Activated T-helper 1 cell treated with anti-CD3 and anti-CD28 coated beads, Interleukin-12 subunit alpha, Interleukin-12 subunit beta, Interleukin-2, Interleukin-4 antibody, amounts not matched to agents 30 ng/mL and 10 ng/mL and 1 ng/mL, durations not matched to agents 14 hours and 24 hours and 36 hours (primary cell): Measurements from ENCODE around the gene ADAMTS12. TPM values are rescaled to one million over a fixed set of nuclear protein-coding genes. Genes with fewer than 3 reads are reported as not detected.

Experiments
- DNase-seq: peaks from one replicate; pipeline ENCODE4 v3.0.0; 2021; ENCODE audit warnings: low spot score
- H3K27ac Mint-ChIP-seq: one replicate; pipeline ENCODE4 v1.8.0; 2021; ENCODE audit warnings: mild to moderate bottlenecking, mixed read lengths
- H3K27me3 Mint-ChIP-seq: one replicate; pipeline ENCODE4 v1.8.0; 2022; ENCODE audit warnings: mild to moderate bottlenecking, moderate library complexity, mixed read lengths; ENCODE audit not compliant: insufficient read depth
- H3K36me3 Mint-ChIP-seq: one replicate; pipeline ENCODE4 v1.8.0; 2021; ENCODE audit warnings: low read depth, mixed read lengths
- H3K4me1 Mint-ChIP-seq: one replicate; pipeline ENCODE4 v1.8.0; 2021; ENCODE audit warnings: low read depth, mixed read lengths
- H3K4me3 Mint-ChIP-seq: one replicate; pipeline ENCODE4 v1.8.0; 2021; ENCODE audit warnings: mild to moderate bottlenecking, moderate library complexity, mixed read lengths
- H3K9me3 Mint-ChIP-seq: one replicate; pipeline ENCODE4 v1.8.0; 2021; ENCODE audit warnings: mixed read lengths
- intact Hi-C: fragments of 100-400 bp; cut with micrococcal nuclease; formaldehyde crosslinking; loops from one replicate; pipeline ENCODE4 v1.15.1; 2024
- total RNA-seq: library from RNA; stranded (reverse); gene quantifications from 2 replicates; pipeline ENCODE4 v1.2.3, GENCODE V29; 2022

The ADAMTS12 gene
- total RNA-seq, 1 donor from 2014 or later = not detected

GRCh38 chr5:33657804-33658440, 233.9 kb downstream of the ADAMTS12 start:
- Mint-ChIP-seq H3K27ac (no peak overlapping the region), H3K36me3 (no peaks in the 10 kb centered on the region), H3K4me1 (no peaks in the 10 kb centered on the region), H3K9me3 (no peaks in the 10 kb centered on the region), H3K4me3 (no peak overlapping the region), H3K27me3 (peaks cover 2% of the 10 kb centered on the region)
- intact Hi-C loops = no loop called here
- no peak for DNase-seq

- DNase-seq = no peak
- no peaks in the 10 kb centered on the region for H3K36me3 Mint-ChIP-seq
- H3K27ac Mint-ChIP-seq = no peak overlapping the region
- intact Hi-C loops = no loop called here
- peaks cover 2% of the 10 kb centered on the region for H3K27me3 Mint-ChIP-seq
- no peak overlapping the region for H3K4me3 Mint-ChIP-seq
- no peaks in the 10 kb centered on the region for H3K4me1 Mint-ChIP-seq
- H3K9me3 Mint-ChIP-seq = no peaks in the 10 kb centered on the region
These were observed 234.6 kb downstream of the ADAMTS12 start for GRCh38 chr5:33657176-33657575.

- DNase-seq = no peak
- no peaks in the 10 kb centered on the region for H3K9me3 Mint-ChIP-seq
- no peak overlapping the region for H3K27ac Mint-ChIP-seq
- peaks cover 3% of the 10 kb centered on the region for H3K27me3 Mint-ChIP-seq
- no peak overlapping the region for H3K4me3 Mint-ChIP-seq
- no peaks in the 10 kb centered on the region for H3K4me1 Mint-ChIP-seq
- intact Hi-C loops = no loop called here
- H3K36me3 Mint-ChIP-seq = no peaks in the 10 kb centered on the region
These were observed 240.9 kb downstream of the ADAMTS12 start for GRCh38 chr5:33650911-33651310.

GRCh38 chr5:33649549-33650482, 242.0 kb downstream of the ADAMTS12 start:
- Mint-ChIP-seq H3K27me3 (peaks cover 3% of the 10 kb centered on the region), H3K4me3 (no peak overlapping the region), H3K36me3 (no peaks in the 10 kb centered on the region), H3K9me3 (peaks cover 4% of the 10 kb centered on the region), H3K4me1 (no peaks in the 10 kb centered on the region), H3K27ac (no peak overlapping the region)
- DNase-seq = no peak
- intact Hi-C loops = no loop called here

GRCh38 chr5:33641744-33642505, 249.9 kb downstream of the ADAMTS12 start:
- no peak overlapping the region for H3K27ac Mint-ChIP-seq
- peaks cover 8% of the 10 kb centered on the region for H3K9me3 Mint-ChIP-seq
- no peaks in the 10 kb centered on the region for H3K27me3 Mint-ChIP-seq
- H3K4me3 Mint-ChIP-seq = no peak overlapping the region
- no peaks in the 10 kb centered on the region for H3K4me1 Mint-ChIP-seq
- intact Hi-C loops = no loop called here
- DNase-seq = no peak
- H3K36me3 Mint-ChIP-seq = no peaks in the 10 kb centered on the region

- Mint-ChIP-seq H3K4me1 (no peaks in the 10 kb centered on the region), H3K36me3 (no peaks in the 10 kb centered on the region), H3K27ac (no peak overlapping the region), H3K27me3 (no peaks in the 10 kb centered on the region), H3K9me3 (peaks cover 5% of the 10 kb centered on the region), H3K4me3 (no peak overlapping the region)
- intact Hi-C loops = no loop called here
- no peak for DNase-seq
These were observed 252.3 kb downstream of the ADAMTS12 start for GRCh38 chr5:33639474-33639873.

GRCh38 chr5:33637011-33637410, 254.8 kb downstream of the ADAMTS12 start:
- no peaks in the 10 kb centered on the region for H3K36me3 Mint-ChIP-seq
- H3K4me1 Mint-ChIP-seq = no peaks in the 10 kb centered on the region
- H3K27me3 Mint-ChIP-seq = no peaks in the 10 kb centered on the region
- intact Hi-C loops = no loop called here
- H3K9me3 Mint-ChIP-seq = no peaks in the 10 kb centered on the region
- DNase-seq = no peak
- H3K27ac Mint-ChIP-seq = no peak overlapping the region
- no peak overlapping the region for H3K4me3 Mint-ChIP-seq

GRCh38 chr5:33635582-33635981, 256.2 kb downstream of the ADAMTS12 start:
- Mint-ChIP-seq H3K36me3 (no peaks in the 10 kb centered on the region), H3K27me3 (no peaks in the 10 kb centered on the region), H3K27ac (no peak overlapping the region), H3K9me3 (no peaks in the 10 kb centered on the region), H3K4me3 (no peak overlapping the region), H3K4me1 (no peaks in the 10 kb centered on the region)
- DNase-seq = no peak
- intact Hi-C loops = no loop called here

GRCh38 chr5:33633699-33634098, 258.1 kb downstream of the ADAMTS12 start:
- H3K27ac Mint-ChIP-seq = no peak overlapping the region
- H3K36me3 Mint-ChIP-seq = no peaks in the 10 kb centered on the region
- H3K9me3 Mint-ChIP-seq = no peaks in the 10 kb centered on the region
- no peak for DNase-seq
- intact Hi-C loops = no loop called here
- H3K27me3 Mint-ChIP-seq = no peaks in the 10 kb centered on the region
- no peaks in the 10 kb centered on the region for H3K4me1 Mint-ChIP-seq
- H3K4me3 Mint-ChIP-seq = no peak overlapping the region

- Mint-ChIP-seq H3K36me3 (no peaks in the 10 kb centered on the region), H3K4me3 (no peak overlapping the region), H3K27me3 (no peaks in the 10 kb centered on the region), H3K27ac (no peak overlapping the region), H3K4me1 (no peaks in the 10 kb centered on the region), H3K9me3 (no peaks in the 10 kb centered on the region)
- intact Hi-C loops = no loop called here
- DNase-seq = no peak
These were observed 260.0 kb downstream of the ADAMTS12 start for GRCh38 chr5:33631786-33632185.

- DNase-seq = no peak
- intact Hi-C loops = no loop called here
- no peaks in the 10 kb centered on the region for H3K4me1 Mint-ChIP-seq
- H3K36me3 Mint-ChIP-seq = no peaks in the 10 kb centered on the region
- no peaks in the 10 kb centered on the region for H3K27me3 Mint-ChIP-seq
- no peak overlapping the region for H3K27ac Mint-ChIP-seq
- no peak overlapping the region for H3K4me3 Mint-ChIP-seq
- no peaks in the 10 kb centered on the region for H3K9me3 Mint-ChIP-seq
These were observed 260.7 kb downstream of the ADAMTS12 start for GRCh38 chr5:33631139-33631538.

GRCh38 chr5:33629999-33630398, 261.8 kb downstream of the ADAMTS12 start:
- intact Hi-C loops = no loop called here
- no peaks in the 10 kb centered on the region for H3K4me1 Mint-ChIP-seq
- no peak for DNase-seq
- H3K4me3 Mint-ChIP-seq = no peak overlapping the region
- no peaks in the 10 kb centered on the region for H3K9me3 Mint-ChIP-seq
- no peaks in the 10 kb centered on the region for H3K36me3 Mint-ChIP-seq
- H3K27me3 Mint-ChIP-seq = no peaks in the 10 kb centered on the region
- no peak overlapping the region for H3K27ac Mint-ChIP-seq

GRCh38 chr5:33628796-33629195, 263.0 kb downstream of the ADAMTS12 start:
- DNase-seq = no peak
- Mint-ChIP-seq H3K4me1 (no peaks in the 10 kb centered on the region), H3K27ac (no peak overlapping the region), H3K36me3 (no peaks in the 10 kb centered on the region), H3K9me3 (no peaks in the 10 kb centered on the region), H3K4me3 (no peak overlapping the region), H3K27me3 (no peaks in the 10 kb centered on the region)
- intact Hi-C loops = no loop called here
